HG02970 (cell line): ENCODE data around the gene SPTBN1.
"Not testable (repeated sequence)": the region's sequence is repeated elsewhere in the genome, so short reads cannot be mapped to it uniquely, and the experiment has no call there.

Experiments used
- ATAC-seq: cut with Tn5 transposase; IDR thresholded peaks from one replicate; pipeline ENCODE4 v1.9.1; 2021; ENCODE audit warnings: mild to moderate bottlenecking, moderate library complexity, moderate number of reproducible peaks; ENCODE audit not compliant: unreplicated experiment, low FRiP score

SPTBN1 gene

GRCh38 chr2:54497763-54498680 is 41.9 kb downstream of the SPTBN1 start:
- ATAC-seq = no peak

DNA sequence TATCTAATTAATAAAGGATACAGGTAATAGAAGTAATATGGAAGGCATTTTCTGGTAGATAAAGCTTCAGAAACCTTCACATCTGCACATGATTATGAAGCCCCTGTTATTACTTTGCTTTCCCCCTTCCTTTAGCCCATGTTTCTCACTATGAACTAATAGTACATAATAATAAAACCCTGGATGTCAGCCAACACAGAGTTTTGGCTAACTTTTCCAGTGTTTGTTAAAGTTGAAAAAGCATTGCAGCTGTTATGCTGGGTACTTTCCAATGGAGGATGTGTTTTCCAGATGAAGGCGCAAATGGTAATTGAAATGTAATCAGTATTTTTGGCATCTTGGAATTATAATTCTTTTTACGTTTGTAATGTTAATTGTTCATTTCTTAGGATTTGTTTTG is 43.5 kb downstream of the SPTBN1 start:
- no peak for ATAC-seq

GRCh38 chr2:54500404-54501205 is 44.5 kb downstream of the SPTBN1 start:
- ATAC-seq = no peak

DNA sequence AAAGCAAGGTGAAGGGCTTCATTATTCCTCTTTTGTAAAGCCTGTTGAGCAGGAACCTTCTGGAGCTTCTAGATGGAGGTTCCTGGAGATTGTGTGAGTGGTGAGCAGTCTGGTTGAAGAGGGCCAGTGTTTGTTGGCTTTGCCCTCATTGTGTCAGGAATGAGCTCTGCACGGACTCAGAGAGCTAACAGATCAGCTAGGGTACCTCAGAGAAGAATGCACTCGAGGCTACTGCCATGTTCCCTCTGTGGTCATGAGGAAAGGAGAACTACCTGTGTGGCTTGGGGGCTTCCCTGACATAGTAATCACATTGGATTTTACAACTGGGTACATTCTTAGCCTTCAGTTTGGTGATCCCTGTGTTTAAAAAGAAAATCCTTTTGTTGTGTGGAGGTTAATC is 46.6 kb downstream of the SPTBN1 start:
- no peak for ATAC-seq

DNA sequence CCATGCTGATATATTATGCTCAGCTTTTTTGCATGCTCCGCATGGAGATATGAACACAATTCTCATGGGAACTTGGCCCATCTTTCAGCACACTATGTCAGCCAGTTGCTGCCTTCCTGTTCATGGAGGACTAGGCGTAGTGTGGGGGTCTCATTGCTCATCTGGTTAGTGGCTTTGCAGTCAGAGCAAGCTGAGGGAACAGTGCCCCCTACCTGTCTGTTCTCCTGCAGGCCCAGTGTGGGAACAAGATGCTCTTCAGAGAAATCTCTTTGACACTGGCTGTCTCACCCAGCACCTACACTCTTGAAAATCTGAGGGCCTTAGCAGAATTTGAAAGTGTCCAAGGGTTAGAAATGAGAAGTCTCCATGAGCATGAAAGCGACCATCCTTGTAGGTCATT is 47.1 kb downstream of the SPTBN1 start:
- no peak for ATAC-seq

DNA sequence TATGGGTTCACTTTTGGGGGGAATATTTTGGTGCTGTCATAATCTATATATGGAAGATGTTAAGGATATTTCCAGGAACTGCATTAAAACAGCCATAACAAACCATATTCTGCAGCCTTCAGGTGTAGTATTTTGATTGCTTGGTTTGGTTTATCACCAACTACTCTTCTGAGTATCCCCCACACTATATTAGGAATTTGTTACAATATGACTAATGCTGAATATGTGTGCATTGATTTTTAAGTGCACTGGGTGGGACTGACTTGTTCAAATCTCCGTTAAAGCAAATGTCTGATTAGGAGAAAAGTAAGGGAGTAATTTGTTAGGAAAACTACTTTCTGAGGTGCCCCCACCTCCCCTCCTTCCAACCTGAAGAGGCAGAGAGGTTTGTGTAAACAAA is 47.7 kb downstream of the SPTBN1 start:
- no peak for ATAC-seq

DNA sequence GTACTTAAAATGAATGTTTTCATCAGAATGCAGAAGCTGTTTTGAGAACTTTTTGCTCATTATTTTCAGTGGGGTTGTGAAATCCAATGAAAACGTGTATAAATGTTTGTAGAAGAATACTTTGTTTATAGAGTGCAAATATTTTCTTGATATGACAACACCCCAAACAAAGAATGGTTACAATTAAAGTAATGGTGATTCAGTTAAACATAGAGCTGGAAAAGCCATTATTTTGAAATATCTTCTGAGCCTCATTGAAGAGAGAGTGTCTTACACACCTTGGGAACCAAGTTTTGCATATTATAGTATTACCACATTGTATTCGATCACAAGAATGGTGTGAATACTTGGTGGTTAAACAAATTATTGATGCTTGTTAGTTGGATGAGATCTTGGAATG is 48.7 kb downstream of the SPTBN1 start:
- no peak for ATAC-seq

DNA sequence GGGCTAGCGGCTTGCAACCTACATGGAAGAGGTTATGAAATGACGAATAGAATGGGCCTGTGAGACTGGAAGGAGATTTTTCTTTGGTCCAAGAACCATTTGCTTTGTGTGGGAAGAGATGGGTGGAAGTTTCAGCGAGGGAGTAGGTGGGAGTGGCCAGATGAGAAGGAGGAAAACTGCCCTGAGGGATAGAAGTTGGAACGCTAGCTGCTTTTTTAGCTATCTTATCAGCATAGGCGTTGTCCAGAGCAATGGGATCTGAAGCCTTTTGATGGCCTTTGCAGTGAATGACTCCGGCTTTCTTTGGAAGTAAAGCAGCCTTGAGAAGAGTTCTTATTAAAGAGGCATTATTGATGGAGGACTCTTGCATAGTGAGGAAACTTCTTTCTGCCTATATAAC is 52.4 kb downstream of the SPTBN1 start:
- no peak for ATAC-seq

- not testable (repeated sequence) for ATAC-seq
These were observed 52.9 kb downstream of the SPTBN1 start for GRCh38 chr2:54509043-54509442.

DNA sequence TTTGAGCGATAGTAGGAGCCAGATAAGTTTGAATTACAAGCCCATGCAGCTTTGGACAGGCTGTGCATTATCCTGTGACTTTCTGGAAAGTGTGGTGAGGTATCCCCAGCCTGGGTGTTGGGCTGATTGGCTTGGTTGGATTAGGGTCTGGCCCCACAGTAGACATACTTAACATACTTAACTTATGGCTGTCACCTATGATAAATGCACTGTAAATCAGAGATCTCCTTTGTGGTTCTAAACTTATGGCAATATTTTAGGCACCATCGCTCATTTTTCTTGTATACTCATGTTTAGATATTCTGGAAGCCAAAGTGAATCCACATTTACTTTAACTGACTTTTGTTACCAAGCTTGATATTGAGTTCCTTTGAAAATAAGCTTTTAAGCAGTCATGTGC is 54.8 kb downstream of the SPTBN1 start:
- ATAC-seq = no peak

GRCh38 chr2:54512183-54512582 is 56.1 kb downstream of the SPTBN1 start:
- ATAC-seq = no peak

DNA sequence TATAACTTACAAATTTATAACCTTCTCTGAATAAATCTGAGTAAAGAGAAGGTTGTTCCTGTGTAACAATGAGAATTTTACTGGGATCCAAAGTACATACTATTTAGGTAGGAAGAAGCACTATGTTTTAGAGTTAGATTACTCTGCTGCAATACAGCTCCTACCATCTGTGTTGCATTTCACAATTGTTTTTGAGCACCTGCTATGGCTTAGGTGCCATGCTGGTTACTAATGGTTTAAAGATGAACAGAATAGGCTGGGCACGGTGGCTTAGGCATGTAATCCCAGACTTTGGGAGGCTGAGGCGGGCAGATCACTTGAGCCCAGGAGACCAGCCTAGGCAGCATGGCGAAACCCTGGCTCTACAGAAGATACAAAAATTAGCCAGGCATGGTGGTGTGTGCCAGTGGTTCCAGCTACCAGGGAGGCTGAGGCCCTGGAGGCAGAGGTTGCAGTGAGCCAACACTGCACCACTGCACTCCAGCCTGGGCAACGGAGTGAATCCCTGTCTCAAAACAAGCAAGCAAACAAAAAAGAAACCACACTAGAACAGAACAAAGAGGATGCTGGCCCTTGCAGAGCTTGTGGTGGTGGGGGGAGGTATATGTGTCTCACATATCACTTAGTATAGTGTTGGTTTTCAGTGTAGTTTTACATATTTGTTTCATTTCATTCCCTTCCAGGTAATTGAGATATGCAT is 56.7 kb downstream of the SPTBN1 start:
- no peak for ATAC-seq

DNA sequence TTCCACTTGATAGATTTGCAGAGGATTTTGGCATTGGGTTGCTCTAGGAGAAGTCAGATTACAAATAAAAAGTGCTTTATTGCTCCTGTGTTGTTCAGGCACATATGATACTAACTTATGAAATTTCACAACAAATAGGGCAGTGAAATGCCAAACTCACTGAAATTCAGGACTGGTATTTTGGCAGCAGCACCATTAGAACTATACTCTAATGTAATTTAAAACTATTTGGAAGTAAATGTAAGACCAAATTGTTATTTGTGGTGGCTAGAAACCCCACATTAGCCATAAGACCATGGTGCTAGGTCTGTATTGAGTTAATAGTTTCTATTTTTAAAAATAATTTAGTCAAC is 57.2 kb downstream of the SPTBN1 start:
- no peak for ATAC-seq

DNA sequence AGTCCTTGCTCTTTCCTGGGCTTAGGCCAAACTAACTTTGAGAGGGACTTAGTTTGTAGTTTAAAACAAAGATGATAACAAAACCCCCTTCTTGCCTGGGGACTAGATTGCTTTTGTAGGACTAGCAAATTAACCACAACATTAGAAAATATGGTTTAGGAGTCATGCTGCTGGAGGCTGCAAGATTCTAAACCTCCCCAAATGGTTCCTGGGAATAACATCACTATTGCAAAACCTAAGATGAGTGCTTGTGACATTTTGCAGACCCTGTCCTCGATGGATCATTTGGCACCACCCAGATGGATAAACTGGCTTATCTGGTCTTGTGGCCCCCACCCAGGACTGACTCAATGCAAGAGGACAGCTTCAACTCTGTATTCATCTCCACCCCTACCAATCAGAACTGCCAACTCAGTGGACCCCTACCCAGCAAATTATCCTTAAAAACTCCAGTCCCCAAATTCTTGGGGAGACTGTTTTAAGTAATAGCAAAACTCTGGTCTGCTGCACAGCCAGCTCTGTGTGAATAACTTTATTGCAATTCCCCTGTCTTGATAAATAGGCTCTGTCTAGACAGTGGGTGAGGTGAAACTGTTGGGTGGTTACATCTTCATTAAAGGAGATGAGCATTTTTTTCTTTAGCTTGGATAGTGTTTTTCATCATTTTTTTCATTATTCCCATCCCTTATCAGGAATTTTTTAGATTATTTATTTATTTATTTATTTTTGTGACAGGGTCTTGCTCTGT is 58.9 kb downstream of the SPTBN1 start:
- ATAC-seq = no peak

GRCh38 chr2:54516842-54517241 is 60.7 kb downstream of the SPTBN1 start:
- ATAC-seq = no peak

- not testable (repeated sequence) for ATAC-seq
These were observed 61.9 kb downstream of the SPTBN1 start for GRCh38 chr2:54518016-54518415.

DNA sequence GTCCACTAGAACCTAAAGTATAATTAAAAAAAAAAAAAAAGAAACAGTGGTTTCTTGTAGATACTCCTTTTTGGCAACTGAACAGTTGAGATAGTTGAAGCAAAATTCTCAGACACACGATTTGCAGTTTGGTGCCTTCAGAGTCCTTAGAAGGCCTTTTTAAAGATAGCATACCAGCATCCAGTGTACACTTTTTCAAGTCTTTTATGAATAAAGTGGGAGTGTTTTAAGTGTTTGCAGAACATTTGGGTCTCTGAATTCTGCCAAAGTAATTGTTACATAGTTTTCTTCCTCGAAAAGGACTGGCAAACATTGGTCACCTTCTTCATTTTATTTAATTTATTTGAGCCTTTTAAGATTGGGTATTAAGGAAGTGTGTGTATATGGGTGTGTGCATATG is 62.3 kb downstream of the SPTBN1 start:
- no peak for ATAC-seq

DNA sequence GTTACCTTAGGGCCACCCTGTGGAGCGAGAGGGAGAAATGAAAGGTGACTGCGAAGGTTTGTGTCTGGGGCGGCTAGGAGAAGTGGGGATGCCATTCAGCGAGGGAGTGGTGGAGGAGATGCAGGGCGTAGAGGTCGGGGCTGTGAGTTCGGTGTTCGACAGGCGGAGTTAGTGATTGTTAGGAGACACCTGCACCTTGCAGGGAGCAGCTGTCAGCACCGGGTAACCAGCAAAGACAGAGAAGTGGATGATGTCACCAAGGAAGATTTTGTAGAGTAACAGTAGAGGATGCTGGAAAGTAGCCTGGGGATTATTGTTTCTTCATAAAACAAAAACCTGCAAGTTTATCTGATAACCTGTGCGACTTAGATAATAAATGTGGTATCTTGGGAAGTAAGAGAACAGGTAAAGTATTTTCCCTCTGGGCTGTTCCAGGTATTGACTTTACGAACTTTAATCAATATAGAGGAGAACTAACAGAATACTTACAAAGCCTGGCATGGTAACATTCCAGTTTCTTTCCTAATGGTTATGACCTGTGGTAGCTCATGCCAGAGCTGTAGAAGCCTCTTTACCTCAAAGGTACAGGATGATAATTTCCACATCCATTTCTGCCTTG is 63.8 kb downstream of the SPTBN1 start:
- ATAC-seq = no peak

- no peak for ATAC-seq
These were observed 64.6 kb downstream of the SPTBN1 start for GRCh38 chr2:54520687-54521086.
